Breast epithelium (tissue), 3 donors: Measurements from ENCODE around the gene SYNGR4.

ENCODE experiments used
- POLR2A ChIP-seq: fragments of 450-650 bp; IDR thresholded peaks from one replicate; pipeline ENCODE4 v1.6.1; 2016; ENCODE audit warnings: antibody characterized with exemption, mild to moderate bottlenecking, moderate library complexity
- POLR2AphosphoS5 ChIP-seq, 3 donors: sonication (generic); formaldehyde crosslinking; IDR thresholded peaks; one replicate each; pipeline ENCODE4 v1.6.1; 2017; ENCODE audit warnings: antibody characterized with exemption in 3 of 3
- TF ChIP-seq, protein P1 (sequence below), 3 donors: fragments of 450-650 bp; IDR thresholded peaks; one replicate each; pipeline ENCODE4 v1.5.1; 2016 to 2017; ENCODE audit warnings: antibody characterized with exemption in 3 of 3, mild to moderate bottlenecking in 3 of 3, moderate library complexity in 3 of 3

DNA sequence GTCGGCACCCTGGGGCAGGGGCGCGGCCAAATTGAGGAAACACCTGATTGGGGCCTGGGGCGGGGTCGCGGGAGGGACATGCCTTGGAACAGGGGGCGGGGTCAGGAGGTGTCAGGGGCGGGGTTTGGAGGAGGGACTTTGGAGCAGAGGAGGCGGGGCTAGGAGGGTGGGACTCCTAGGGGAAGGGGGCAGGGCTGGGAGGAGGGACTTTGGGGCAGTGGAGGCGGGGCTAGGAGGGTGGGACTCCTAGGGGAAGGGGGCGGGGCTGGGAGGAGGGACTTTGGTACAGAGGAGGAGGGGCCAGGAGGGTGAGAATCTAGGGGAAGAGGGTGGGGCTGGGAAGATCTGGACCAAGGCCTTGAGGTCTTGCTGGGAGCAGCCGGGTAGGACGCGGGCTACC is 51.2 kb downstream of the SYNGR4 start:
- TF ChIP-seq, protein P1, sequence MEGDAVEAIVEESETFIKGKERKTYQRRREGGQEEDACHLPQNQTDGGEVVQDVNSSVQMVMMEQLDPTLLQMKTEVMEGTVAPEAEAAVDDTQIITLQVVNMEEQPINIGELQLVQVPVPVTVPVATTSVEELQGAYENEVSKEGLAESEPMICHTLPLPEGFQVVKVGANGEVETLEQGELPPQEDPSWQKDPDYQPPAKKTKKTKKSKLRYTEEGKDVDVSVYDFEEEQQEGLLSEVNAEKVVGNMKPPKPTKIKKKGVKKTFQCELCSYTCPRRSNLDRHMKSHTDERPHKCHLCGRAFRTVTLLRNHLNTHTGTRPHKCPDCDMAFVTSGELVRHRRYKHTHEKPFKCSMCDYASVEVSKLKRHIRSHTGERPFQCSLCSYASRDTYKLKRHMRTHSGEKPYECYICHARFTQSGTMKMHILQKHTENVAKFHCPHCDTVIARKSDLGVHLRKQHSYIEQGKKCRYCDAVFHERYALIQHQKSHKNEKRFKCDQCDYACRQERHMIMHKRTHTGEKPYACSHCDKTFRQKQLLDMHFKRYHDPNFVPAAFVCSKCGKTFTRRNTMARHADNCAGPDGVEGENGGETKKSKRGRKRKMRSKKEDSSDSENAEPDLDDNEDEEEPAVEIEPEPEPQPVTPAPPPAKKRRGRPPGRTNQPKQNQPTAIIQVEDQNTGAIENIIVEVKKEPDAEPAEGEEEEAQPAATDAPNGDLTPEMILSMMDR (IDR thresholded peaks at IDR 0.05), result no peak
- TF ChIP-seq POLR2A (no peak), POLR2AphosphoS5 (IDR thresholded peaks at IDR 0.05) (no peak)
